Measurements from ENCODE around the gene GNG8. TPM values are rescaled to one million over a fixed set of nuclear protein-coding genes. Genes with fewer than 3 reads are reported as not detected.

GNG8 gene
- total and polyA plus RNA-seq, 2 donors (not counting 1 experiment from before 2014, with no cell fraction given): 6.7 TPM; not detected in 1

DNA sequence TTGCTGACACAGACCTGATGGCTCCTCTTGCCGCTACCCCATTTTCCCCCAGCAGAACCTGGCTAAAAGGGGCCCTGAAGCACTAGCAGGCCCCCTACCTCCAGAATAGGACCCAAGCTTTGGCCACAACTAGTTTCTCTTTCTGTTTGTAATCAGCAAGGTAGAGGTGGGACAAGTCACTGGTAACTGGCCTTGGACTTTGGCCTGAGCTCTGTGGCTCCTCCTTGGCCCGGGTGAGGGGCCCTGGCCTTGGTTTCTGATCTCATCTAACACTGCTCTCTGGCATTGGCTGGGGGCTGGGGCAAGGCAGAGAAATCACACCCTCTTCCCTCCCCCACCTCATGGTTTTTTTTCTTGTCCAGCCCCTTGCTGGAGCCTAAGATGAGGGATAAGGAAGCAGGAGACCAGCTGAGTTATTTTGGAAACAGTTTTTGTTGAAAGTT lies 32.8 kb downstream of the GNG8 start:
- intact Hi-C loops (cut with micrococcal nuclease): loop anchor here (5.0 kb wide), 3 partner anchors 444 to 1759 kb away; partner anchors contain the start of genes SYNGR4, TMEM143 and TMEM160
- Mint-ChIP-seq H3K27me3 (no peaks in the 10 kb centered on the region), H3K4me3 (peak overlapping the region; percentile 61), H3K27ac (peak overlapping the region; percentile 53), H3K4me1 (peaks cover 31% of the 10 kb centered on the region), H3K9me3 (ENCODE audit: insufficient read depth) (peaks cover 8% of the 10 kb centered on the region)
- H3K27ac ChIP-seq (ENCODE audit: low read length in 2 of 2): no peak overlapping the region
- H3K4me3 ChIP-seq (ENCODE audit: control extremely low read depth in 1 of 5, extremely low read depth in 1 of 5, insufficient read depth in 1 of 5, low read depth in 2 of 5, low read length in 4 of 5): no peak overlapping the region
- no CpG with 5 or more reads among the region's 2 CpGs for WGBS (ENCODE audit: insufficient coverage)
- peak overlapping the region; percentile 100 for H3K4me2 ChIP-seq (replicated peaks; ENCODE audit: low read depth, low read length, poor library complexity, severe bottlenecking)
- peaks cover 1 to 11% (median 10%) of the 10 kb centered on the region in 3 donors for H3K9me3 ChIP-seq (ENCODE audit: control extremely low read depth in 1 of 3, control insufficient read depth in 2 of 3, insufficient read depth in 1 of 3, low read length in 2 of 3)
- CTCF ChIA-PET: interaction anchor here (5.2 to 6.6 kb wide), 2 partner anchors 12 to 59 kb away, joined by 55 to 92 read pairs; partner anchors contain the start of gene DACT3
- H4K20me1 ChIP-seq (ENCODE audit: control insufficient read depth, insufficient read depth, low read length, poor library complexity, severe bottlenecking): peaks cover 67% of the 10 kb centered on the region
- ATAC-seq (ENCODE audit: low read depth) (no peak), DNase-seq (no peak)
- no peaks in the 10 kb centered on the region for H3K27me3 ChIP-seq (replicated peaks in 1 of 4; ENCODE audit: control extremely low read depth in 1 of 4, control insufficient read depth in 3 of 4, insufficient read depth in 4 of 4, low read length in 3 of 4)
- H3K4me1 ChIP-seq (ENCODE audit: control insufficient read depth in 2 of 2, insufficient read depth in 2 of 2, low read length in 2 of 2): peaks cover 19 to 30% of the 10 kb centered on the region in 2 donors
- H3K79me2 ChIP-seq (ENCODE audit: control insufficient read depth, insufficient read depth, low read length): peaks cover 34% of the 10 kb centered on the region
- peaks cover 0 to 35% of the 10 kb centered on the region in 2 experiments for H3K36me3 ChIP-seq (replicated peaks in 1 of 2; ENCODE audit: control extremely low read depth in 1 of 2, control insufficient read depth in 1 of 2, extremely low read depth in 1 of 2, insufficient read depth in 2 of 2, low read length in 1 of 2)
- no peak overlapping the region for H2AFZ ChIP-seq (ENCODE audit: insufficient read depth, low read depth, low read length, poor library complexity, severe bottlenecking)
- H3K9ac ChIP-seq (ENCODE audit: low read length): no peak overlapping the region
- no peak for TF ChIP-seq EZH2 (IDR thresholded peaks at IDR 0.05; ENCODE audit: borderline replicate concordance, insufficient read depth, low read depth, low read length, poor library complexity, severe bottlenecking)
- TF ChIP-seq, protein P1, sequence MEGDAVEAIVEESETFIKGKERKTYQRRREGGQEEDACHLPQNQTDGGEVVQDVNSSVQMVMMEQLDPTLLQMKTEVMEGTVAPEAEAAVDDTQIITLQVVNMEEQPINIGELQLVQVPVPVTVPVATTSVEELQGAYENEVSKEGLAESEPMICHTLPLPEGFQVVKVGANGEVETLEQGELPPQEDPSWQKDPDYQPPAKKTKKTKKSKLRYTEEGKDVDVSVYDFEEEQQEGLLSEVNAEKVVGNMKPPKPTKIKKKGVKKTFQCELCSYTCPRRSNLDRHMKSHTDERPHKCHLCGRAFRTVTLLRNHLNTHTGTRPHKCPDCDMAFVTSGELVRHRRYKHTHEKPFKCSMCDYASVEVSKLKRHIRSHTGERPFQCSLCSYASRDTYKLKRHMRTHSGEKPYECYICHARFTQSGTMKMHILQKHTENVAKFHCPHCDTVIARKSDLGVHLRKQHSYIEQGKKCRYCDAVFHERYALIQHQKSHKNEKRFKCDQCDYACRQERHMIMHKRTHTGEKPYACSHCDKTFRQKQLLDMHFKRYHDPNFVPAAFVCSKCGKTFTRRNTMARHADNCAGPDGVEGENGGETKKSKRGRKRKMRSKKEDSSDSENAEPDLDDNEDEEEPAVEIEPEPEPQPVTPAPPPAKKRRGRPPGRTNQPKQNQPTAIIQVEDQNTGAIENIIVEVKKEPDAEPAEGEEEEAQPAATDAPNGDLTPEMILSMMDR (IDR thresholded peaks at IDR 0.05): no peak
- POLR2A ChIA-PET: no interaction called here

Data from B cell (primary cell).